Measurements from ENCODE around the gene PRKD2.
"Not testable (repeated sequence)": the region's sequence is repeated elsewhere in the genome, so short reads cannot be mapped to it uniquely, and the experiment has no call there.

The PRKD2 gene

DNA sequence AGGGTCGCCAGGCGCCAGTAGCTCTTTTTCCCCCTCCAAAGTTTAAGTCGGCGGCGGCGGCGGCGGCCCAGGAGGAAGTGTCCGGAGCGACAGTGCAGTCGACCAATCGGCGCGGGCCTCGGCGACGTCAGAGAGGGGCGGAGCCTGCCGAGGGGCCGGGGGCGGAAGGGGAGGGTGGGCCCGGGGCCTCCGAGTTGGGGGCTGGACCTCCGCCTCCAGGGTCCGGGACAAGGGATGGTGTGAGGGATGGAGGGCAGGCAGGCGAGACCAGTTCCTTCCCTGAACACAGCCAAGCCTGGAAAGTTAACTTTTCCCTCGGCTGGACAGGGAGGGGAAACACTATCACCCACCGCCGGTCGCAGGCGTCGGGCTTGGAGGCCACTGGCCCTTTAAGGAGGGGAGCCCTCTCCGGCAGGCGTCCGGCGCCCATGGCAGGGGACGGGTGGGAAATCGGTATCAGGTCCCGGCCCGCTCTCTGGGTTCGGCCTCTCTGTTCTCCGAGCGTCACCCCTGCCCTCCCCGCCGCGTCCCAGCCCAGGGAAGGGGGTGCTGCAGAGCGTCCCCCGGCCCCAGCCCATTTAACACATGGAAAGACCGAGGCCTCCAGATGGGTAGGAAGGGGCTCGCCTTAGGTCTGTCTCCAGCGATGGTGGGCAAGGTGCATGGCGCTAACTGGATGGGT, at the start of gene PRKD2:
Gene PRKD2 (minus strand): TSS at position 81 of the 682 bp plus-strand sequence. CDS start 744 bp downstream, outside the sequence.
- peak; percentile 56 for DNase-seq

DNA sequence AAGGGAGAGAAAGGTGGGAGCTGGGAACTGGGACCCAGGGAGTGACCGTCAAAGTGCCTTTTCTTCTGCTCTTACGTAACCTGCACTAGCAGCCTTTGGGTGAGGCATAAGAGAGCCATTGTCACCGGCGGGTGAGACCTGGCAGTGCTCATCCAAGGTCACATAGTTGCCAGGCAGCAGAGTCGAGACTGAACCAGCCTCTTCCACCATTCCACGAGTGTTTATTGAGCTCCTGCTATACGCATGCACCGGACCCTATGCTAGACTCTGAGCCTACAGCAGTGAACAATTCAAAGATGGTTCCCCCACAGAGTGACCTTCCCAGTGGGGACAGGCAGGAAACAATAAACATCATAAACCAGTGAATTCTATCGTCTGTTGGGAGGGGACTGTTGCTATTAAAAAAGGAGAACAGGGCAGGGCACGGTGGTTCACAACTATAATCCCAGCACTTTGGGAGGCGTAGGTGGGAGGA, 47.9 kb upstream of the PRKD2 start:
- no peak for DNase-seq

DNA sequence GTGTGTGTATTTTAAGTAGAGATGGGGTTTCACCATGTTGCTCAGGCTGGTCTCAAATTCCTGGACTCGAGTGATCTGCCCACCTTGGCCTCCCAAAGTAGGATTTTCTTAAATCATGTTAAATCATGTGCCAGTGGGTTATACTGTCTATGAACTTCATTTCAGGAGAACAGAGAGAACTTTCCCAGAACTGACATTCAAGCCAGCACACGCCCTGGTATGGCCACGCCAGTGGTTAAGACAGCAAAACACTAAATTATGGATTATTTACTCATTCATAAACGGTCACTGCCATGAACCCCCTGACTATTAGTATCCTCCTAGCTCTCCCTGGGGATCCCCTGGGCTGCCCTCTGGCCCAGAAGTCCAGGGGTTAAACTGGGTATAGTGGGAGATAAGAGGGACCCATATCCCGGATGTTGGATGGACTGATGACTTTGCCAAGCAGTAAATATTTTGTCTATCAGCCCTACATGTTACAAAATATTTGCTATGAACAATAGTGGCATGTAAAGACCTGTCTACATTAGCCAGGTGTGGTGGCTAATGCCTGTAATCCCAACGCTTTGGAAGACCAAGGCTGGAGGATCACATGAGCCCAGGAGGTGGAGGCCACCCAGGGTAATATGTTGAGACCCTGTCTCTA, 45.5 kb upstream of the PRKD2 start:
- no peak for DNase-seq

DNA sequence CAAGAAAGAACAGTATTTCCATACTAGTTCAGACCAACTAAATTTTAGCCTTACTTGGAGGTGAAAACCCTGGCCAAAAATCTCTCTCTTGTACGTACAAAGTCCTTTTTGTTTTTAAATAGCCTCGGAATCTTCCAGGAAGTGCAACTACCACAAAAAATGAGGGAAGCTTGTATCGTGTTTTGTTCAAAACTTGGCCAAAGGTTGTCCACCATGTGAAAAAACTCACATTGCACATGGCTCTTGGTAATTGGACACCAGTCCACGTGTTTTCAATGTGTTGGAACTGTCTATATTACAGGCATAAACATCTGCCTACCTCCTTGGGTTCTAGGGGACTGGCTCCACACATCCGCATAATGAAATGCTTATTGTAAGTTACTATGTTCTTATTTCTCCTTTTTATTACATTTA, 44.5 kb upstream of the PRKD2 start:
- no peak for DNase-seq

DNA sequence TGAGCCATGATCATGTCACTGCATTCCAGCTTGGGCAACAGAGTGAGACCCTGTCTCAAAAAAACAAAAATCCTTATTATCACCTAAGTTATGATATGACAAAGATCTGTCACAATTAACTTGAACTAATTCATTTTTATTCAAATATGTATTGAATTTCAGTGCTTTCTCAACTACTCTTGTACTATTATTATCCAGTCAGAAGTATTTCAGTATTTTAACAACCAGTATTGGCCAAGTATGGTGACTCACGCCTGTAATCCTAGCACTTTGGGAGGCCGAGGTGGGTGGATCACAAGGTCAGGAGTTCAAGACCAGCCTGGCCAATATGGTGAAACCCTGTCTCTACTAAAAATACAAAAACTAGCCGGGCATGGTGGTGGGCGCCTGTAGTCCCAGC, 44.0 kb upstream of the PRKD2 start:
- DNase-seq = not testable (repeated sequence)

DNA sequence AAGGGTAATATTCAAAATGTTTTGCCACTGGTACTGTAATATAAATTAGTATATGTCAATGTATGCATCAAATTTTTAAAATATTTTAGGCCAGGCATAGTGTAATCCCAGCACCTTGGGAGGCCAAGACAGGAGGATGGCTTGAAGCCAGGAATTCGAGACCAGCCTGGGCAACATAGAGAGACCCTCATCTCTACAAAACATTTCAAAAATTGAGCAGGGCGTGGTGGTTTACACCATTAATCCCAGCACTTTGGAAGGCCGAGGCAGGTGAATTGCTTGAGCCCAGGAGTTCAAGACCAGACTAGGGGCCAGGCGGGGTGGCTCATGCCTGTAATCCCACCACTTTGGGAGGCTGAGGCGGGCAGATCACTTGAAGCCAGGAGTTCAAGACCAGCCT, 43.4 kb upstream of the PRKD2 start:
- DNase-seq = no peak

DNA sequence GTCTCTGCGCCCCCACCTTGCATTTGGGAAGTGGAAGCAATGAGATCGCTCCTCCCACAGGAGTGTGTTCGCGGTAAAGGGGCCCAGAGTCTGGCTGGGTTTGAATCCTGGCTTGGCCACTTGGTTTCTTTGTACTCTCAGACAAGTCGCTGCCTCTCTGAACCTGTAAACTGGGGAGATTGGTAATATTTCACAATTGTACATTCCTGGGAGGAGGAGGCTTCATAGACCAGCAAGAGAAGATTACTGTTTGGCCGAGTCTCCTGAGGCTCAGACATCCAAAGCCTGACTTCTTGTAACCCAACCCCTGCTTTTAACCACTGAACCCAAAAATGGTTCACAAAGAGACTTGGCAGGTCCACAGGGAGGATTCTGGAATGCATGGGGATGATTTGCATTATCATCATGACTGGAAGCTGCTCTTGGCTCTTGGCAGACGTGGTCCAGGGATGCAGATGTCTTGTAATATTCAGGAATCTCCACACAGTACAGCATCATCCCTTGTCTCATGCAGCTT, 43.0 kb upstream of the PRKD2 start:
- no peak for DNase-seq

DNA sequence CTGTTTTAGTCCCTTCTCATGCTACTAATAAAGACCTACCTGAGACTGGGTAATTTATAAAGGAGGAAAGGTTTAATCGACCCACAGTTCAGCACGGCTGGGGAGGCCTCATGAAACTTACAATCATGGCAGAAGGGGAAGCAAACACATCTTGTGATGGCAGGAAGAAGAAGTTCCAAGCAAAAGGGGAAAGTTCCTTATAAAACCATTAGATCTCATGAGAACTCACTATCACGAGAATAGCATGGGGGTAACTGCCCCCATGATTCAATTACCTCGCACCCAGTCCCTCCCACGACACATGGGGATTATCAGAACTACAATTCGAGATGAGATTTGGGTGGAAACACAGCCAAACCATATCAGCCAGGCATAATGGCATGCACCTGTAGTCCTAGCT, 42.3 kb upstream of the PRKD2 start:
- no peak for DNase-seq

DNA sequence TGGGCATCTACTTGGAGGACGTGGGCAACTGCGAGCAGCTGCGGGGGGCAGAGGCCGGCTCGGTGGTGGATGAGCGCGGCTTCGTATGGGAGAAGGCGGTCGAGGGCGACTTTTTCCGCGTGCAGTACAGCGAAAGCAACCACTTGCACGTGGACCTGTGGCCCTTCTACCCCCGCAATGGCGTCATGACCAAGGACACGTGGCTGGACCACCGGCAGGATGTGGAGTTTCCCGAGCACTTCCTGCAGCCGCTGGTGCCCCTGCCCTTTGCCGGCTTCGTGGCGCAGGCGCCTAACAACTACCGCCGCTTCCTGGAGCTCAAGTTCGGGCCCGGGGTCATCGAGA, 39.6 kb upstream of the PRKD2 start:
- no peak for DNase-seq

DNA sequence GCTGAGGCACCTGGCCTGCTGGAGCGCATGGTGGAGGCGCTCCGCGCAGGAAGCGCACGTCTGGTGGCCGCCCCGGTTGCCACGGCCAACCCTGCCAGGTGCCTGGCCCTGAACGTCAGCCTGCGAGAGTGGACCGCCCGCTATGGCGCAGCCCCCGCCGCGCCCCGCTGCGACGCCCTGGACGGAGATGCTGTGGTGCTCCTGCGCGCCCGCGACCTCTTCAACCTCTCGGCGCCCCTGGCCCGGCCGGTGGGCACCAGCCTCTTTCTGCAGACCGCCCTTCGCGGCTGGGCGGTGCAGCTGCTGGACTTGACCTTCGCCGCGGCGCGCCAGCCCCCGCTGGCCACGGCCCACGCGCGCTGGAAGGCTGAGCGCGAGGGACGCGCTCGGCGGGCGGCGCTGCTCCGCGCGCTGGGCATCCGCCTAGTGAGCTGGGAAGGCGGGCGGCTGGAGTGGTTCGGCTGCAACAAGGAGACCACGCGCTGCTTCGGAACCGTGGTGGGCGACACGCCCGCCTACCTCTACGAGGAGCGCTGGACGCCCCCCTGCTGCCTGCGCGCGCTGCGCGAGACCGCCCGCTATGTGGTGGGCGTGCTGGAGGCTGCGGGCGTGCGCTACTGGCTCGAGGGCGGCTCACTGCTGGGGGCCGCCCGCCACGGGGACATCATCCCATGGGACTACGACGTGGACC, 39.1 kb upstream of the PRKD2 start:
- DNase-seq = no peak

DNA sequence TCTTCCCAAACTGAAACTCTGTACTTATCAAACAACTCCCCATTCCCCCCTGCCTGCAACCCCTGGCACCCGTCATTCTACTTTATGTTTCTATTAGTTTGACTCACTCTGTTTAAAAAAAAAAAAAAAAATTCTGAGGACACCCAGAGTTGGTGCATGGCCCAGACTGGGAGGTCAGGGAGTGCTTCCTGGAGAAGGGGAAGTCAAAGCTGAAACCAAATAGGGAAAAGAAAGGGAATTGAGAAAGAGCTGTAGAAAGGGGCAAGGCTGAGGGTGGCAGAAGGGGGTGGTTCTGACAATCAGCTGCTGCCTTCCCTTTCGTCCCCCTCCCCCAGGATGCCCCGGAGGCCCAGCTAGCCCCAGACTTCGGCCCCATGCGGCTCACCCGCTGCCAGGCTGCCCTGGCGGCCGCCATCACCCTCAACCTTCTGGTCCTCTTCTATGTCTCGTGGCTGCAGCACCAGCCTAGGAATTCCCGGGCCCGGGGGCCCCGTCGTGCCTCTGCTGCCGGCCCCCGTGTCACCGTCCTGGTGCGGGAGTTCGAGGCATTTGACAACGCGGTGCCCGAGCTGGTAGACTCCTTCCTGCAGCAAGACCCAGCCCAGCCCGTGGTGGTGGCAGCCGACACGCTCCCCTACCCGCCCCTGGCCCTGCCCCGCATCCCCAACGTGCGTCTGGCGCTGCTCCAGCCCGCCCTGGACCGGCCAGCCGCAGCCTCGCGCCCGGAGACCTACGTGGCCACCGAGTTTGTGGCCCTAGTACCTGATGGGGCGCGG, 38.4 kb upstream of the PRKD2 start:
- DNase-seq = no peak

DNA sequence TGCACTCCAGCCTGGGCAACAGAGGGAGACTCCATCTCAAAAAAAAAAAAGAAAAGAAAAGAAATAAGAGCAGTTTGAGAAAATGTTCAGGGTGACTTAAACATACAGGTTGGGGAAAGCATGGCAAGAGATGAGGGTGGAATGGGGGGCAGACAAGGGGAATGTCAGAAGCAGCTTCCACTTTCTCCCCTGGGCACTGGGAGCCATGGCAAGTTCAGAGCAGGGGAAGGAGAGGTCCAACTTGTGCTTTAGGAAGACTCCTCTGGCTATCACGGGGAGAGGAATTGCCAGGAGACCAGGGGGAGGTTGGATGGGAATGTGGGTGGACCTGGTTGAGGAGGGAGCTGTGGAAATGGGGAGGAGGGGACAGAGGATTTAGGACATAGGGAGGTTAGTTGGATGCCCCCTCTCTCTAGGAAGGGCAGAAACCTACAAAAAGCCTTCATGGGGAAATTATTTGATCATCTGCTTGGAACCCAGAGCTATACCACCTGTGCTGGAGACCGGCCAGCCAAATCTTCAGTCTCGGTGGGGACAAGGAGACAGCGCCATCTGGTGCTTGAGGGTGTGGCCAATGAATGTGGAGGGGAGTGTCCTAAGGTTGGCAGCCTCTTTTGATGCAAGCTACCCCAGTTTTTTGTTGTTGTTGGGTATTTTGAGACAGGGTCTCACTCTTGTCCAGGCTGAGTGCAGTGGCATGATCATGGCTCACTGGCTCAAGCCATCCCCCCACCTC, 36.7 kb upstream of the PRKD2 start:
- no peak for DNase-seq

DNA sequence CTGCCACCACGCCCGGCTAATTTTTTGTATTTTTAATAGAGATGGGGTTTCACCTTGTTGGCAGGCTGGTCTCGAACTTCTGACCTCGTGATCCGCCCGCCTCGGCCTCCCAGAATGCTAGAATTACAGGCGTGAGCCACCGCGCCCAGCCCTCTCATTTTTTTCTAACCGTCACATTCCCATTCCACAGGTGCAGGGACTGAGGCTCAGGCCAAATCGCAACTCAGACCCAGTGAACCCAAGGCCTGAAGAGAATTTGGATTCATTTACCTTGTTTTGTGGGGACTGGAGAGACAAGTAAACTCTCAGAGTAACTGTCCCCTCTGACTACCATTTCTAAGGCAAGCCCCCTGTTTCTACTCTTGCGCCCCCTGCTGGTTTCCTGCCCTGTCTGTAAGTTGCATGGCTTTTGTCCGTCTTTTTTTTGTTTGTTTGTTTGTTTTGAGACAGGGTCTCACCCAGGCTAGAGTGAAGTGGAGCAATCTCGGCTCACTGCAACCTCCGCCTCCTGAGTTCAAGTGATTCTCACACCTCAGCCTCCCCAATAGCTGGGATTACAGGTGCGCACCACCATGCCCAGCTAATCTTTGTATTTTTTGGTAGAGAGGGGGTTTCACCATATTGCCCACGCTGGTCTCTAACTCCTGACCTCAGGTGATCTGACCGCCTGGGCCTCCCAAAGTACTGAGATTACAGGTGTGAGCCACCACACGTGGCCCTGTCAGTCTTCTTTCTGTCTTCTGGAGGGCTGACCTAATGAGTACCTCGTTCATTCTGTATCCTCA, 31.6 kb upstream of the PRKD2 start:
- peak; percentile 25 for DNase-seq

DNA sequence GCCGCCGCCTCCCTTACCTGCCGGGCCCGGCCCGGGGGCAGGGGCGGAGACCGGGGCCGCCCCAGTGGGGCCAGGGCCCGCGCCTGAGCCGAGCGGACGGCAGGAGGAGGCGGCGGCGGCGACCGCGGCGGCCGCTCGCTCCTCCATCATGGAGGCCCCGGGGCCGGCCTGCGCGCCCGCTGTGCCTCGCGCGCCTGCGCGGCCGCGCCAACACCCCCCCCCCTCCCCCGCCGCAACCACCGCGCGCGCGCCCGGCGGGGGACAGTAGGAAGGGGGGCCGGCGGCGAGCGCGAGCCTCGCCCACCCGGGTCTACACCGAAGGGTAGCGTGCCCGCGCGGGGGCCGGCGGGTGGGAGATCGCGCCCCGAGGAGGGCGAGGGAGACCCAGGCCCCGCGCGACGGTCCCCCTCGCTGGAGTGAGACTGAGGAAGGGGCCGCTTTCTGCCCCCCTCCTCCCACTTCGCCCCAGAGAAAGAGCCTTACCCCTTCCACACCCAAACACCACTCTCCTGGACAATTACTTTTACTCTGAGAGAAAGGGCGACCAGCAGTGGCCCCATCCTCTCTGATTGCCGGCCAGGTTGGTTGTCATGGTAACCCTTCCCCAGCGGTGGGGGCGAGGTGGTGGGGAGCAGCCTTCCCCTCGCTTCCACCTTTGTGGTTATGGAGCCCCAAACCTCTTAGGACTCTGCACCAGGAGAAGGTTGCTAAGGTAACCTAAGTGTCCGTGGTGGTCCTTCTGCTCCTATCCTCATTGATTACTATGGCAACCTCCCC, 29.6 kb upstream of the PRKD2 start, which contains the start of gene STRN4:
Gene STRN4 (minus strand): TSS at position 170 of the 777 bp plus-strand sequence. CDS start 20 bp downstream, at position 150.
- DNase-seq = no peak

DNA sequence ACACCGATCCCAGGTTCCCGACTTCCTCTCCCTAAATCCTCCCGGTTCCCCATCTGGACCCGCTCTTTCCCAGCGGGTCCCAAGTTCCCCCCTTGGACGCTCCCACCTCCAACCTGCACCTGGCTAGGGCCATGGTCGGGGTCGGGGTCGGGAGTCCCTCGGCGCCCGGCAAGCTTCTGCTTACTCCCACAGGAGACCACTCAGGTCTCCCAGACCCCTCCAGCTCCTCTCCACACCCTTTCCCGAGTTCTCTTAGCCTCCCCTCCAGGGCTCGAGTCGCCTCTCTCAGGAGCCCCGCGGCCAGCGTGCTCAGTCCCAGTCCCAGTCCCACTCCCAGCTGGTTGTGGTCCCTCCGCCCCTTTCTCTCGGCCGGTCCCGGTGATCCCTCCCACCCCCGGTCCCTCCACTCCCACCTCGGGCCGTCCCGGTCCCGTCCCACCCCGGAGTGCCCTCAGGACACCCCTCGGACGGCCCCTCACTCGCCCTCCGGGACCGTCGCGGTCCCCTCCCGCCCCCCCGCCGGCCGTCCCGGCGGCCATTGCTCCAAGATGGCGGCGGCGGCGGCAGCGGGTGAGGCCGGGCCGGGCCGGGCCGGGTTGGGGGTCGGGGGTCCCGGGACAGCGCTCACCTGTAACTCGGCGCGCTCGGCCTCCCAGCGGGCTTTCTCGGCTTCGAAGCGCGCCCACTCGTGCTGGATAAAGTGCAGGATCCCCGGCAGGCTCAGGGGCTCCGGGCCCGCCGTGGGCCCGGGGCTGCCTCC, 28.8 kb upstream of the PRKD2 start, which contains the start of gene FKRP:
Gene FKRP (plus strand): TSS at position 537 of the 760 bp plus-strand sequence. CDS start 9,394 bp downstream, outside the sequence.
- no peak for DNase-seq

DNA sequence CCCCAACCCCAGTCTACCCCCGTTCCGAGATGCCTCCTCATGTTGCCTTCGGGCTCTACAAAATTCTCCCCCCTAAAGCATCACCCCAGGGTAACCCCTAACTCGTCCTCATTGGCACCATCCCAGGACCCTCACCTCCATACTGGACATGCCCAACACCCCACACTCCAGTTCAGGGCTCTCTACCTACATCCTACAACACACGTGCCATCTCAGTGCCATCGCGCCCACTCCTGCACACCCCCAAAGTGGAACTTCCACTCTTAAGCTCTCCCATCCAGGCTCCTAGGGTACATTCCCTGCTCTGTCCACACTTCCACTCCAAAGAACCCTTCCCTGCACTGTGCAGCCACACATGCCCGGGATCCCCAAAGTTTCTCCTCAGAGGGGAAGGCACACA, 28.1 kb upstream of the PRKD2 start:
- no peak for DNase-seq

DNA sequence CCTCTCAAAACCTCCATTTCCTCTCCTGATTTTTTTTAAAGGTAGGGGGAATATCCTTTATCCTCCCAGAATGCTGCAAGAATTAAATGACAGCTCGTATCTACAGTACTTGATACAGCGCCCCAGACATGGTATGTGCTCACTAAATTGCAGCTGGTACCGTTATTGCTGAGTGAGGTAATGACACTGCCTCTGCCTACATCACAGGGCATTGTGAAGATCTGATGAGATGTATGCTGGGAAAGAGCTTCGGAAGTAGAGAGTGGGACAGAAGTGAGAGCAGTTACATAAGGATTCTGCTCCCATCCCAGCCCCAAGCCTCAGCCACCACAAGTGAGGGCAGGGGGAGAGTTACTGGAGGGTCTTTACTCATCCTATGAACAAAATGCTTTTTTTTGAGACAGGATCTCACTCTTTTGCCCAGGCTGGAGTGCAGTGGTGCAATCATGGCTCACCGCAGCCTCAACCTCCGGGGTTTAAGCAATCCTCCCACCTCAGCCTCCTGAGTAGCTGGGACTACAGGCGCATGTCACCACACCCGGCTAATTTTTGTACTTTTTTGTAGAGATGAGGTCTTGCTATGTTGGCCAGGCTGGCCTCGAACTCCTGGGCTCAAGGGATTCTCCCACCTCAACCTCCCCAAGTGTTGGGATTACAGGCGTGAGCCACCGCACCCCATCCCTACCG, 27.2 kb upstream of the PRKD2 start:
- DNase-seq = no peak

DNA sequence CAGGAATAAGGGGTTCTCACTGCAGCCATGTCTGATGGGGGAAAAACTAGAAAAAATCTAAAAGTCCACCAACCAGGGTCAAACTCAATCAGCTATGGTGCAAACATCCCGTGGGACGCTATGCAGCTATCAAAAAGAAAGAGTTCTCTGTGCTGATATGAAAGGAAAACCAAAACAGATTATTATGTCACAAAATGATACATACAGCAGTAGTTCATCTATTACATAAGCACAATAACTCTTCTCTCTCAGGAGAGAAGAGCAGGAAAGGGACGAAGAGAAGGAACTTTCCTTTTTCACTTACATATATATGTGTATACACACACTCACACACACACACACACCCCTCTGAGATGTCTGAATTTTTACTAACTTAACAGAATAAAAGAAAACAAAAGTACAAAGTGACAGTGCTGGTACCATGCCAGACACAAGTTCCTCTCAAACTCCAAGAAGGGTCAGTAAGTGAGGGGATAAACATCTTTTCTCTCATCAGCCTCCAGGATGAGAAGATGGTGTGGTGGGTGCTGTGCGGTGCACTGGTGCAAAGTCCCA, 26.1 kb upstream of the PRKD2 start:
- DNase-seq = no peak

DNA sequence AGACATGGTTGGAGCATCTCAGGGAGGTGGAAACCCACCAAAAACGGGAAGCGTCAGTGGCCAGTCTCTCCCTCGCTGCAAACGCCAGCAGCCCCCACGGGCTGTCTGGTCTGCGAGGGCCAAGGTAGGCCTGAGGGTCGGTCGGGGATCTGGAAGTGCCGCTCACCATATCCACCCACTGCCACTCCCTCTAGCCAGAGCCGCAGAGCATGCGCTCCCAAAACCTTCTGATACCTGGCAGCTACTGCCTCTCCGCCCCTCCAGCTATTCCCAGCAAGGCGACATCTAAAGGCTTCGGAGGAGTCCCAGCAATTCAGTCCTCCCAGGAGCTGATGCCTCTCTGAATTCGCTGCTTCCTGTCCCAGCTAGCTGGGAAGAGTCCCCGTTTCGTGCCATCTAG, 24.5 kb upstream of the PRKD2 start:
- no peak for DNase-seq
